Gastrocnemius medialis (tissue), 4 donors: ENCODE results near the gene ZBTB4.

Experiments used
- CTCF ChIP-seq, 5 experiments: fragments of 450-650 bp in 3 of 5; fragments of 200-600 bp in 2 of 5; sonication (generic) in 2 of 5; IDR thresholded peaks in 4 of 5; conservative IDR thresholded peaks in 1 of 5; 1 replicate in 4 of 5; 2 replicates in 1 of 5; pipeline ENCODE4 v1.5.1; 2016 to 2019; ENCODE audit warnings: antibody characterized with exemption in 5 of 5, mild to moderate bottlenecking in 3 of 5, moderate library complexity in 3 of 5
- POLR2A ChIP-seq, 2 donors: fragments of 450-650 bp; IDR thresholded peaks; one replicate each; pipeline ENCODE4 v1.6.1; 2017; ENCODE audit warnings: antibody characterized with exemption in 2 of 2, mild to moderate bottlenecking in 2 of 2, moderate library complexity in 2 of 2

DNA sequence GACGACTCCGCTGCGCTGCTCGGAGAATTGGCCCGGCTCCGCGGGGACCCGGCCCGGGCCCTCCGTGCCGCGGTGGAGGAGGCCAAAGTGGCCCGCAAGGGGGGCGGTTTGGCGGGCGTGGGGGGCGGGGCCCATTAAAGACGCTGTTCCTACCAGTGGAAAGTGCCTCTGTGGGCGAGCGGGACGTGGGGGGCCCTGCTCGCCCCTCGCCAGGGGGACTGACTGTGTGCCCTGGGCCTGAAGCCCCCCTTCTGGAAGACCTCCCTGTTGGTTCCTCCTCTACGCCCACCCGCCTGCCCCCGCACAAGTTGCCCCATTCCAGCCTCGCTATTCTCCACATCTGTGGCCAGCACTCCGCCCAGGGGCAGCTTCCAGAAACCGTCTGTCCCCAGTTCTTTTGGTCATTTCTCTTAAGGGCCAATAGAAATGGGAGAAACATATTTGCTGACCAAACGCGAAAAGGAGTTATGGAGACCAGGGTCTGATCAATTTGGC, 42.0 kb downstream of the ZBTB4 start:
- TF ChIP-seq CTCF (IDR thresholded peaks at IDR 0.05 in 4 of 5, conservative IDR thresholded peaks at IDR 0.05 in 1 of 5) (no peak), POLR2A (IDR thresholded peaks at IDR 0.05) (no peak)
